Progenitor cell of endocrine pancreas (in vitro differentiated cells): ENCODE measurements around the gene PHTF1. TPM values are rescaled to one million over a fixed set of nuclear protein-coding genes. Genes with fewer than 3 reads are reported as not detected.

Experiments
- DNase-seq: peaks from one replicate; pipeline ENCODE4 v3.0.0; 2021; ENCODE audit warnings: low spot score; ENCODE audit not compliant: unreplicated experiment
- H3K27ac Mint-ChIP-seq: 2 replicates; pipeline ENCODE4 v1.8.0; 2021; ENCODE audit warnings: mild to moderate bottlenecking, moderate library complexity, mixed read lengths
- H3K27me3 Mint-ChIP-seq: 2 replicates; pipeline ENCODE4 v1.8.0; 2021; ENCODE audit warnings: mixed read lengths
- H3K36me3 Mint-ChIP-seq: 2 replicates; pipeline ENCODE4 v1.8.0; 2022; ENCODE audit warnings: mixed read lengths; ENCODE audit not compliant: insufficient read depth
- H3K4me1 Mint-ChIP-seq: 2 replicates; pipeline ENCODE4 v1.8.0; 2021; ENCODE audit warnings: low read depth, mixed read lengths
- H3K4me3 Mint-ChIP-seq: 2 replicates; pipeline ENCODE4 v1.8.0; 2021; ENCODE audit warnings: low read depth, mild to moderate bottlenecking, moderate library complexity, mixed read lengths
- H3K9me3 Mint-ChIP-seq: 2 replicates; pipeline ENCODE4 v1.8.0; 2021; ENCODE audit warnings: low read depth, mixed read lengths
- CTCF ChIP-seq: fragments of 200-600 bp; sonication (generic); IDR thresholded peaks from one replicate; pipeline ENCODE4 v1.5.0; 2021; ENCODE audit warnings: antibody characterized with exemption, mild to moderate bottlenecking; ENCODE audit not compliant: unreplicated experiment
- total RNA-seq: library from RNA; stranded (reverse); gene quantifications from 2 replicates; pipeline ENCODE4 v1.2.1, GENCODE V29; 2021

Gene PHTF1
- total RNA-seq, 1 donor from 2014 or later: 51.3 TPM

GRCh38 chr1:113663165-113663951 lies 95.9 kb downstream of the PHTF1 start:
- H3K4me3 Mint-ChIP-seq: no peak overlapping the region
- H3K36me3 Mint-ChIP-seq: peaks cover 12% of the 10 kb centered on the region
- no peak for TF ChIP-seq CTCF
- peaks cover 8% of the 10 kb centered on the region for H3K9me3 Mint-ChIP-seq
- H3K27ac Mint-ChIP-seq: no peak overlapping the region
- no peak for DNase-seq
- H3K4me1 Mint-ChIP-seq: peaks cover 13% of the 10 kb centered on the region
- H3K27me3 Mint-ChIP-seq: no peaks in the 10 kb centered on the region

GRCh38 chr1:113662101-113662500 lies 97.2 kb downstream of the PHTF1 start:
- peaks cover 7% of the 10 kb centered on the region for H3K36me3 Mint-ChIP-seq
- H3K4me1 Mint-ChIP-seq: peaks cover 26% of the 10 kb centered on the region
- H3K4me3 Mint-ChIP-seq: no peak overlapping the region
- H3K27me3 Mint-ChIP-seq: no peaks in the 10 kb centered on the region
- no peak for DNase-seq
- peaks cover 5% of the 10 kb centered on the region for H3K9me3 Mint-ChIP-seq
- TF ChIP-seq CTCF: no peak
- no peak overlapping the region for H3K27ac Mint-ChIP-seq

DNA sequence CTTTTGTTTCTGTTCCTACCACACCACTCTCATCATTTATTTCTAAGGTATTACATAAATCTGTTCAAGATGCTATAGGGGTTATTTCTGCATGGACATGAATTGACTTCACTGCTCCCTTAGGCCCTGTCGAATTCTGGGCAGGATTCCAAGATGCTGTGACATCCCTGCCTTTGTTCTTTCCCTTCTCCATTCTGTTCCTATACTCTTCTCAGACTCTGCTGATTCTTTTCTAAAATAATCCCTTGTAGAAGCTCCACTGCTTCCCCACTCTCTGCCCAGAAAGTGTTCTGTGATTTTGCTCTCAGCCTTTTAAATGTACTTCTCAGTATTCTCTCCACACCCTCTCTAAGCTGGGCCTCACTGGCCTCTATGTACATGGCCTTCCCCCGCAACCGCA lies 99.2 kb downstream of the PHTF1 start:
- H3K4me3 Mint-ChIP-seq: no peak overlapping the region
- TF ChIP-seq CTCF: no peak
- H3K27me3 Mint-ChIP-seq: no peaks in the 10 kb centered on the region
- DNase-seq: no peak
- H3K9me3 Mint-ChIP-seq: no peaks in the 10 kb centered on the region
- no peaks in the 10 kb centered on the region for H3K36me3 Mint-ChIP-seq
- H3K4me1 Mint-ChIP-seq: peaks cover 30% of the 10 kb centered on the region
- H3K27ac Mint-ChIP-seq: no peak overlapping the region

- no peak for DNase-seq
- TF ChIP-seq CTCF: no peak
- Mint-ChIP-seq H3K9me3 (no peaks in the 10 kb centered on the region), H3K36me3 (no peaks in the 10 kb centered on the region), H3K4me1 (peaks cover 30% of the 10 kb centered on the region), H3K27me3 (no peaks in the 10 kb centered on the region), H3K4me3 (no peak overlapping the region), H3K27ac (peak overlapping the region; percentile 67)
Measured at GRCh38 chr1:113659556-113659955, 99.7 kb downstream of the PHTF1 start.

GRCh38 chr1:113659035-113659434 lies 100.3 kb downstream of the PHTF1 start:
- peaks cover 30% of the 10 kb centered on the region for H3K4me1 Mint-ChIP-seq
- DNase-seq: no peak
- peak overlapping the region; percentile 67 for H3K27ac Mint-ChIP-seq
- no peaks in the 10 kb centered on the region for H3K9me3 Mint-ChIP-seq
- H3K4me3 Mint-ChIP-seq: no peak overlapping the region
- H3K27me3 Mint-ChIP-seq: no peaks in the 10 kb centered on the region
- TF ChIP-seq CTCF: no peak
- H3K36me3 Mint-ChIP-seq: no peaks in the 10 kb centered on the region
